Measurements from ENCODE around the gene STPG4.
"Not testable (repeated sequence)": the region's sequence is repeated elsewhere in the genome, so short reads cannot be mapped to it uniquely, and the experiment has no call there.

Gene STPG4

DNA sequence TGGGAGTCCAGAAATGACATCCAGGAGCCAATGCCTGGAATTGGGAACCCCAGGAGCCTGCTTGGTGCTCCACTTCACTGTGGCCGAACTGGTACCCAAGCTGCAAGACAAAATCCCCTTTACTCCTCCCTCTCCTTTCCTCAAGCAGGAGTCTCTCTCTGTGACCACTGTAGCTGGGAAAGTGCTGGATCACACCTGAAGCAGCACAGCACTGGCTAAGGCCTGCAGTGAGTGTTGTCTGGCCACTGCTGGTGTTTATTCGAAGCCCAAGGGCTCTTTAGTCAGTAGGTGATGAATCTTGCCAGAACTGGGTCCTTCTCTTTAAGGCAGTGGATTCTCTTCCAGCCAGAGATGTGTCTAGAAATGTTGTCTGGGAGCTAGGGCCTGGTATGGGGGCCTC, 26.4 kb downstream of the STPG4 start:
- Mint-ChIP-seq H3K27ac (no peak overlapping the region), H3K9me3 (no peaks in the 10 kb centered on the region), H3K4me3 (no peak overlapping the region), H3K27me3 (ENCODE audit: low read depth) (peaks cover 24% of the 10 kb centered on the region), H3K4me1 (ENCODE audit: low read depth) (peaks cover 2% of the 10 kb centered on the region), H3K36me3 (ENCODE audit: low read depth) (no peaks in the 10 kb centered on the region)
- DNase-seq (ENCODE audit: low spot score), result no peak

DNA sequence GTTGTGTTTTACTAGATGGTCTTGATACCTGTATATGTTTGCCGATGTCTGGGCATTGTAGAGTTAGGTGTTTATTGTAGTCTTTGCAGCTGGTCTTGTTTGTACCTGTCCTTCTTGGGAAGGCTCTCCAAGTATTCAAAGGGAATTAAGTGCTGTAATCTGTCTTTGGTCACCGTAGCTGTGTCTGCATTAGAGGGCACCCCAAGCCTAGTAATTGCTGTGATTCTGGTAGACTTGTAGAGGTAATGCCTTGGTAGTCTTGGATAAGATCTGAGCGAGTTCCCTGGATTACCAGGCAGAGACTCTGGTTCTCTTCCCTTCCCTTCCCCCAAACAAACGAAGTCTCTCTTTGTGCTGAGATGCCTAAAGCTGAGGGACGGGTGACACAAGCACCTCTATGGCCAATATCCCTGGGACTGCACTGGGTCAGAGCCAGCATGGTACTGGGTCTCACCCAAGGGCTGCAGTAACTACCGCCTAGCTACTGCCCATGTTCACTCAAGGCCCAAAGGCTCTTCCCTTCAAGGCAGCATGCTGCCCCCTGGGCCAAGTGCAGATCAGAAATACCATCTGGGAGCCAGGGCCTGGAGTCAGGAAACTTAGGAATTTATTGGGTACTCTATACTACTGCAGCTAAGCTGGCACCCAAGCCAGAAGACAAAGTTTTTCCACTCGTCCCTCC, 27.1 kb downstream of the STPG4 start:
- Mint-ChIP-seq H3K4me1 (ENCODE audit: low read depth) (peaks cover 2% of the 10 kb centered on the region), H3K27me3 (ENCODE audit: low read depth) (peaks cover 25% of the 10 kb centered on the region), H3K36me3 (ENCODE audit: low read depth) (no peaks in the 10 kb centered on the region), H3K27ac (no peak overlapping the region), H3K4me3 (no peak overlapping the region), H3K9me3 (no peaks in the 10 kb centered on the region)
- DNase-seq (ENCODE audit: low spot score), result no peak

DNA sequence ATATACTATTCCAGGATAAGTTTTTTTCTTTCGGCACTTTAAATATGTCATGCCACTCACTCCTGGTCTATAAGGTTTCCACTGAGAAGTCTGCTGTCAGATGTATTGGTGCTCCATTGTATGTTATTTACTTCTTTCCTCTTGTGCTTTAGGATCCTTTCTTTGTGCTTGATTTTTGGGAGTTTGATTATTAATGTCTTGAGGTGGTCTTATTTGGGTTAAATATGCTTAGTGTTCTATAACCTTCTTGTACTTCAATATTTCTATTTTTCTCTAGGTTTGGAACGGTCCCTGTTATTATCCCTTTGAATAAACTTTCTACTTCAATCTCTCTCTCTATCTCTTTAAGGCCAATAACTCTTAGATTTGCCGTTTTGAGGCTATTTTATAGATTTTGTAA, 28.3 kb downstream of the STPG4 start:
- no peak for DNase-seq (ENCODE audit: low spot score)
- peaks cover 2% of the 10 kb centered on the region for H3K4me1 Mint-ChIP-seq (ENCODE audit: low read depth)
- H3K36me3 Mint-ChIP-seq (ENCODE audit: low read depth), result no peaks in the 10 kb centered on the region
- H3K27me3 Mint-ChIP-seq (ENCODE audit: low read depth), result peaks cover 25% of the 10 kb centered on the region
- H3K4me3 Mint-ChIP-seq, result no peak overlapping the region
- no peak overlapping the region for H3K27ac Mint-ChIP-seq
- H3K9me3 Mint-ChIP-seq, result no peaks in the 10 kb centered on the region

DNA sequence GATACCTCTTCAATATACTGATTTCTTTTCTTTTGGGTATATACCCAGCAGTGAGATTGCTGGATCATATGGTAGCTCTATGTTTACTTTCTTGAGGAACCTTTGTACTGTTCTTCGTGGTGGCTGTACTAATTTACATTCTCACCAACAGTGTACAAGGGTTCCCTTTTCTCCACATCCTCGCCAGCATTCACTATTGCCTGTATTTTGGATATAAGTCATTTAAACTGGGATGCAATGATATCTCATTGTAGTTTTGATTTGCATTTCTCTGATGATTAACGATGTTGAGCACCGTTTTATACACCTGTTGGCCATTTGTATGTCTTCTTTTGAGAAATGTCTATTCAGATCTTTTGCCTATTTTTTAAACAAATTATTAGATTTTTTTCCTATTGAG, 30.4 kb downstream of the STPG4 start:
- not testable (repeated sequence) for H3K4me3 Mint-ChIP-seq; H3K27ac Mint-ChIP-seq; DNase-seq (ENCODE audit: low spot score); H3K36me3 Mint-ChIP-seq (ENCODE audit: low read depth); H3K4me1 Mint-ChIP-seq (ENCODE audit: low read depth); H3K9me3 Mint-ChIP-seq
- peaks cover 31% of the 10 kb centered on the region for H3K27me3 Mint-ChIP-seq (ENCODE audit: low read depth)

DNA sequence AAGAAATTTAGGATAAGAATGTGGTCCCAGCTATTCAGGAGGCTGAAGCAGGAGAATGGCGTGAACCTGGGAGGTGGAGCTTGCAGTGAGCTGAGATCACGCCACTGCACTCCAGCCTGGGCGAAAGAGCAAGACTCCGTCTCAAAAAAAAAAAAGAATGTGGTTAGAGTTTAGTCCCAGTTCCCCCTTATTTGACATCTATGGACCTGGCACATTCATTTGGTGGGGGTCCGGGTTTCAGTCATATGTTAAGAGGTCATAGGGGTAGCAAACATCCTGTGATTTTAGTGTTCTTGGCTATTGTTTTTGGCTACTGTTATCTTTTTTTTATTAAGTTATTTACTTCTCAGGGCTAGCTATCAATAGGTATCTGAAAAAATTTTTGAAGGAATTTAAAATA, 34.7 kb downstream of the STPG4 start:
- H3K4me3 Mint-ChIP-seq; H3K9me3 Mint-ChIP-seq; H3K4me1 Mint-ChIP-seq (ENCODE audit: low read depth): not testable (repeated sequence)

DNA sequence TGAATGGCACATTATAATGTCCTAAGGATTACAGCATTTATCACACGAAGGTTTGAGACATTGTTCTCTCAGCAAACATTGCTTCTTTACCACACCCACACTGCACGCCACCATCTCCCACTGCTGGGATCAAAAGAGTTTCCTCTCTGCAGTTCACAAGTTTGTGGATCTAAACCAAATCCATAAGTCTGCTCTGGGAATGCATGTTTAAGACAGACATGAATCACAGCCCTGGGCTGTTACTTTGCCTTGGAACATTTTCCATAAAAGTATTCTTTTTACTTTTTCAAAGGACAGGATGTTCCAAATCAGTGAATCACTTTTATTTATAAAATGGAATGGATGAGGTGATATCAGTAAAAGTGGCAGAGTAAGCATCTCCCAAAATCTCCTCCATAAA, 36.1 kb downstream of the STPG4 start:
- Mint-ChIP-seq H3K27me3 (ENCODE audit: low read depth) (peaks cover 25% of the 10 kb centered on the region), H3K36me3 (ENCODE audit: low read depth) (no peaks in the 10 kb centered on the region), H3K4me1 (ENCODE audit: low read depth) (no peaks in the 10 kb centered on the region), H3K4me3 (no peak overlapping the region), H3K27ac (no peak overlapping the region), H3K9me3 (no peaks in the 10 kb centered on the region)
- no peak for DNase-seq (ENCODE audit: low spot score)

More for the DNA sequence above, 34.7 kb downstream of the STPG4 start:
- H3K36me3 Mint-ChIP-seq (ENCODE audit: low read depth); DNase-seq (ENCODE audit: low spot score); H3K27ac Mint-ChIP-seq: not testable (repeated sequence)
- H3K27me3 Mint-ChIP-seq (ENCODE audit: low read depth), result peaks cover 30% of the 10 kb centered on the region

DNA sequence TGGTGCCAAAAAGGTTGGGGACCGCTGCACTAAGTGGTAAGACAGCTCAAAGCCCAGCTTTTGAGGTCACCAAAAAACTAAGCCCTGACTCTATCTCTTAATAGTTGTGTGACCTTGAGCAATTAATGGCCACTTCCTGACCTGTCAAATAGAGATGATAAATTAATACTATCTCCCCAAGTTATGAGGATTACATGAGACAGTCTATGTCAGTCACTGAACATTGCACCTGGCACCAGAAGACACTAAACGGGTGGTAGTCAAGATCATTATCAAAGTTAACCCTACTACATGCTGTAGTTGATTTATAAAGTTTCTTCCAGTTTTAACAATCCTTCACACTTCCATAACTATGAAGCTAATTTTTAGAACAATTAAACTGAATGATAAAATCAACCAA, 36.5 kb downstream of the STPG4 start:
- H3K4me1 Mint-ChIP-seq (ENCODE audit: low read depth), result no peaks in the 10 kb centered on the region
- H3K36me3 Mint-ChIP-seq (ENCODE audit: low read depth), result no peaks in the 10 kb centered on the region
- H3K9me3 Mint-ChIP-seq, result no peaks in the 10 kb centered on the region
- no peak for DNase-seq (ENCODE audit: low spot score)
- peaks cover 25% of the 10 kb centered on the region for H3K27me3 Mint-ChIP-seq (ENCODE audit: low read depth)
- no peak overlapping the region for H3K4me3 Mint-ChIP-seq
- H3K27ac Mint-ChIP-seq, result no peak overlapping the region

DNA sequence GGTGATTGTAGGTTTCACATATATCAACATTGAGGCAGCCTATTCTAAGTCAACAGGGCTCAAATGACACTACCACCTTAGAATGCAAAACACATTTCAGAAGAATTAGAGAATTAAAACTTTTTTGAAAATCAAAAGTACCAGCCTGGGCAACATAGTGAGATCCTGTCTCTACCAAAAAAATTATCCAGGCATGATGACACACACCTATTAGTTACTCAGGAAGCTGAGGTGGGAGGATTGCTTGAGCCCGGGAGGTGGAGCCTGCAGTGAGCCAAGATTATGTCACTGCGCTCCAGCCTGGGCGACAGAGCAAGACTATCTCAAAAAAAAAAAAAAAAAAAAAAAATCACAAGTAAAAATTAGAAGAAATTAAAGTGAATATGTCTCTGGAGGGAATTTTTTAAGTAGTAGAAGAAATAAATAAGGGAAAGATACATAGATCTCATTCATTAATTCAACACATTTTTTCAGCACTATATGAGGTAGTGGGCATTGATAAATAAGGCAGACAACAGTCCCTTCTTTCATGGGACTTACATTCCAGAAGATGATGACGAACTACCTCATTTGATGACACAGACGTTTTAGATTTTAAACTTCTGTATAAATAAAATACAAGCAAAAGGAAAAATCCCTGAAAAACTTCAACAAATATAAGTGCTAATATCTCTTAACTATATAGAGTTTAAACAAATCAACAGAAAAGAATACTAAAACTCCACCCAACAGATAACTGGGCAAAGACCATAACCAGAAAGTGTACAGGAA, 42.3 kb downstream of the STPG4 start:
- Mint-ChIP-seq H3K27me3 (ENCODE audit: low read depth) (peaks cover 14% of the 10 kb centered on the region), H3K27ac (no peak overlapping the region), H3K36me3 (ENCODE audit: low read depth) (no peaks in the 10 kb centered on the region), H3K4me3 (no peak overlapping the region), H3K9me3 (no peaks in the 10 kb centered on the region), H3K4me1 (ENCODE audit: low read depth) (no peaks in the 10 kb centered on the region)
- DNase-seq (ENCODE audit: low spot score), result no peak

DNA sequence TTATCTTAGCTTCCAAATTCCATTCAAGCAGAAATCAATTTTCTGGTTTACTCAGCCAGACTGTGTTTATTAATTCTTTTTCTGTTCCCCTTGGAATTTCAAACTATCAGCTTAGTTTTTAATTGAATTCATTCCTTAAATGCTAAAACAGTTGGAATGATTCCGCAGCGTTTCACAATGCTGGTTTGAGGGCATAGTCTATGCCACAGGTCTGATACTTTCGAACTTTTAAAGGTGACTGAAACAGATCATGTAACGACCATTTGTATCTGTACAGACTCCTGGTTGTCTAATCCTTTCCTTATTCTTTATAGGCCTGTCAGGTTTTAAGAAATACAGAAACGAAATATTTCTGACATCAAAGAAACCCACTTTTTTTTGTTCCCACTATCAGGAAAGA, 45.4 kb downstream of the STPG4 start:
- Mint-ChIP-seq H3K4me3 (no peak overlapping the region), H3K36me3 (ENCODE audit: low read depth) (no peaks in the 10 kb centered on the region), H3K27ac (no peak overlapping the region), H3K9me3 (no peaks in the 10 kb centered on the region), H3K27me3 (ENCODE audit: low read depth) (peaks cover 3% of the 10 kb centered on the region), H3K4me1 (ENCODE audit: low read depth) (no peaks in the 10 kb centered on the region)
- no peak for DNase-seq (ENCODE audit: low spot score)

DNA sequence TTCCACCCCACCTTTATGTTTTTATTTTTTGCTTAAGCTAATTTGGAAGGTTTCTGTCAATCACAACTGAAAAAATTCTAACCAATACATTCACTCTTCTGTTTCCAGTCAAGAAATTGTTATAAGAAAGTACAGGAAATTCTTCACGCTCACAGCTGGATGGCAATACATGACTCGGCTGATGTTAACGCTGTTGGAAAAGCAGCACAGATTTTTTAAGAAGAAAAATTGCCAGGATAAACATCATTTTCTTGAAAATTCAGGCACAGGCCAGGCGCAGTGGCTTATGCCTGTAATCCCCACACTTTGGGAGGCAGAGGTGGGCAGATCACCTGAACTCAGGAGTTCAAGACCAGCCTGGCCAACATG, 46.1 kb downstream of the STPG4 start:
- no peaks in the 10 kb centered on the region for H3K9me3 Mint-ChIP-seq
- H3K4me1 Mint-ChIP-seq (ENCODE audit: low read depth), result no peaks in the 10 kb centered on the region
- H3K4me3 Mint-ChIP-seq, result no peak overlapping the region
- H3K36me3 Mint-ChIP-seq (ENCODE audit: low read depth), result no peaks in the 10 kb centered on the region
- H3K27me3 Mint-ChIP-seq (ENCODE audit: low read depth), result peaks cover 3% of the 10 kb centered on the region
- DNase-seq (ENCODE audit: low spot score), result no peak
- no peak overlapping the region for H3K27ac Mint-ChIP-seq

DNA sequence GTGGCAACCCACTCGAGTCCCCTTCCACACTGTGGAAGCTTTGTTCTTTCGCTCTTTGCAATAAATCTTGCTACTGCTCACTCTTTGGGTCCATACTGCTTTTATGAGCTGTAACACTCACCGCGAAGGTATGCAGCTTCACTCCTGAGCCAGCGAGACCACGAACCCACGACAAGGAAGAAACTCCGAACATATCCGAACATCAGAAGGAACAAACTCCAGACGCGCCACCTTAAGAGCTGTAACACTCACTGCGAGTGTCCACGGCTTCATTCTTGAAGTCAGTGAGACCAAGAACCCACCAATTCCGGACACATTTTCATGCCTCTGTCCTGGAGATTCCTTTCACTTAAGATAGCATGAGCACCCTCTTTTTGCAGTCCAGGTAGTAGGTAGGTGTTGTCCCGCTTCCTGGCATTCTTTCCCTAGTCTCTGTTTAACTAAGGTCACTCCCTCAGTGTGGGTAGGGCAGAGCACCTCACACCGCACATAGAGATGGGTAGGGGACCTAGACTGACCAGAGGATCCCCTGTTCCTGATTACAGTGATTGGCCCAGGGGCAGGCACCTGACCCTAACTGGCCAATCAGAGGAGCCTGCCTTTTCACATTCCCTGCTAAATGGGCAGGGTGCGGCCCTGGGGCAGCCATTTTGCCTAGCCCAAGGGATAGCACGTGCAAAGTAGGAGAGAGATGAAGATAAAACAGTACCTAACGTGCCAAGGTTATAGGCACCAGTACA, 46.7 kb downstream of the STPG4 start:
- not testable (repeated sequence) for H3K36me3 Mint-ChIP-seq (ENCODE audit: low read depth)

DNA sequence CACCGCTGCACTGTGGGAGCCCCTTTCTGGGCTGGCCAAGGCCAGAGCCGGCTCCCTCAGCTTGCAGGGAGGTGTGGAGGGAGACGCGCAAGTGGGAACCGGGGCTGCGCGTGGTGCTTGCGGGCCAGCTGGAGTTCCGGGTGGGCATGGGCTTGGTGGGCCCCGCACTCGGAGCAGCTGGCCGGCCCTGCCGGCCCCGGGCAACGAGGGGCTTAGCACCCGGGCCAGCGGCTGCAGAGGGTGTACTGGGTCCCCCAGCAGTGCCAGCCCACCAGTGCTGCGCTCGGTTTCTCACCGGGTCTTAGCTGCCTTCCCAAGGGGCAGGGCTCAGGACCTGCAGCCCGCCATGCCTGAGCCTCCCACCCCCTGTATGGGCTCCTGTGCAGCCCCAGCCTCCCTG, 47.9 kb downstream of the STPG4 start:
- not testable (repeated sequence) for H3K9me3 Mint-ChIP-seq; H3K27ac Mint-ChIP-seq; DNase-seq (ENCODE audit: low spot score); H3K27me3 Mint-ChIP-seq (ENCODE audit: low read depth); H3K4me3 Mint-ChIP-seq; H3K36me3 Mint-ChIP-seq (ENCODE audit: low read depth); H3K4me1 Mint-ChIP-seq (ENCODE audit: low read depth)

More for the DNA sequence above, 46.7 kb downstream of the STPG4 start:
- not testable (repeated sequence) for H3K4me1 Mint-ChIP-seq (ENCODE audit: low read depth); H3K27ac Mint-ChIP-seq; H3K27me3 Mint-ChIP-seq (ENCODE audit: low read depth); H3K4me3 Mint-ChIP-seq; H3K9me3 Mint-ChIP-seq; DNase-seq (ENCODE audit: low spot score)

DNA sequence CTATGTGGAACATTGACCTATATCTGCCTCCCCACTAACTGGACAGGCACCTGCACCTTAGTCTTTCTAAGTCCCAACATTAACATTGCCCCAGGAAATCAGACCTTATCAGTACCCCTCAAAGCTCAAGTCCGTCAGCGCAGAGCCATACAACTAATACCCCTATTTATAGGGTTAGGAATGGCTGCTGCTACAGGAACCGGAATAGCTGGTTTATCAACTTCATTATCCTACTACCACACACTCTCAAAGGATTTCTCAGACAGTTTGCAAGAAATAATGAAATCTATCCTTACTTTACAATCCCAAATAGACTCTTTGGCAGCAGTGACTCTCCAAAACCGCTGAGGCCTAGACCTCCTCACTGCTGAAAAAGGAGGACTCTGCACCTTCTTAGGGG, 48.9 kb downstream of the STPG4 start:
- not testable (repeated sequence) for H3K9me3 Mint-ChIP-seq; H3K36me3 Mint-ChIP-seq (ENCODE audit: low read depth); H3K27me3 Mint-ChIP-seq (ENCODE audit: low read depth); H3K4me3 Mint-ChIP-seq; H3K27ac Mint-ChIP-seq; H3K4me1 Mint-ChIP-seq (ENCODE audit: low read depth); DNase-seq (ENCODE audit: low spot score)

DNA sequence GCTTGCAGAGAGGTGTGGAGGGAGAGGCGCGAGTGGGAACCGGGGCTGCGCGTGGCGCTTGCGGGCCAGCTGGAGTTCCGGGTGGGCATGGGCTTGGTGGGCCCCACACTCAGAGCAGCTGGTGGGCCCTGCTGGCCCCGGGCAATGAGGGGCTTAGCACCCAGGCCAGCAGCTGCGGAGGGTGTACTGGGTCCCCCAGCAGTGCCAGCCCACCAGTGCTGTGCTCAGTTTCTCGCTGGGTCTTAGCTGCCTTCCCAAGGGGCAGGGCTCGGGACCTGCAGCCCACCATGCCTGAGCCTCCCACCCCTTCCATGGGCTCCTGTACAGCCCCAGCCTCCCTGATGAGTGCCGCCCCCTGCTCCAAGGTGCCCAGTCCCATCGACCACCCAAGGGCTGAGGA, 55.4 kb downstream of the STPG4 start:
- not testable (repeated sequence) for H3K4me1 Mint-ChIP-seq (ENCODE audit: low read depth); H3K36me3 Mint-ChIP-seq (ENCODE audit: low read depth); H3K27me3 Mint-ChIP-seq (ENCODE audit: low read depth); H3K9me3 Mint-ChIP-seq; DNase-seq (ENCODE audit: low spot score); H3K27ac Mint-ChIP-seq; H3K4me3 Mint-ChIP-seq

Measured in T-helper 2 cell treated with Interferon-gamma antibody and Interleukin-4, amounts not matched to agents 5 μg/mL and 100 μg/mL, for 36 hours (primary cell).